ENCODE results near the gene CIZ1. TPM values are rescaled to one million over a fixed set of nuclear protein-coding genes. Genes with fewer than 3 reads are reported as not detected.
A peak's percentile ranks its signal among the peaks of the same experiment; 100 is the strongest.
"Not testable (repeated sequence)": the region's sequence is repeated elsewhere in the genome, so short reads cannot be mapped to it uniquely, and the experiment has no call there.

Gene CIZ1
- total and polyA plus RNA-seq, 8 donors = 56.5 to 87.9 (median 77.4) TPM

- FAIRE-seq (no peak), DNase-seq (peak in 1 of 6 donors; percentile 21), ATAC-seq (no peak)
- Histone ChIP-seq H3K4me1 (no peaks in the 10 kb centered on the region), H3K9me3 (no peaks in the 10 kb centered on the region), H3K36me3 (no peaks in the 10 kb centered on the region), H3K27ac (no peak overlapping the region), H3K27me3 (no peaks in the 10 kb centered on the region), H3K4me3 (no peak overlapping the region)
- WGBS, 2 donors = 69 to 77% methylated on average over 4 of the region's 4 CpGs
- intact Hi-C loops (cut with DNase I) = no loop called here
- TF ChIP-seq CTCF (IDR thresholded peaks at IDR 0.05) = no peak
Observed at GRCh38 chr9:128142061-128142460, 49.3 kb downstream of the CIZ1 start.

- ATAC-seq (no peak), FAIRE-seq (no peak), DNase-seq (peak in 2 of 6 donors; percentile 11 to 21)
- no peaks in the 10 kb centered on the region for H3K9me3 ChIP-seq
- intact Hi-C loops (cut with DNase I) = no loop called here
- no peaks in the 10 kb centered on the region for H3K4me1 ChIP-seq
- TF ChIP-seq CTCF (IDR thresholded peaks at IDR 0.05) = no peak
- no peak overlapping the region for H3K4me3 ChIP-seq
- no peaks in the 10 kb centered on the region for H3K27me3 ChIP-seq
- 88 to 93% methylated on average over 3 of the region's 3 CpGs for WGBS, 2 donors
- H3K27ac ChIP-seq = no peak overlapping the region
- H3K36me3 ChIP-seq = no peaks in the 10 kb centered on the region
Observed at GRCh38 chr9:128141604-128142003, 49.8 kb downstream of the CIZ1 start.

- no peaks in the 10 kb centered on the region for H3K27me3 ChIP-seq
- no peak for TF ChIP-seq CTCF (IDR thresholded peaks at IDR 0.05)
- H3K4me1 ChIP-seq = no peaks in the 10 kb centered on the region
- intact Hi-C loops (cut with DNase I) = no loop called here
- FAIRE-seq (no peak), DNase-seq (peak in 3 of 6 donors; percentile 9 to 21 (median 12)), ATAC-seq (no peak)
- WGBS, 2 donors = 54 to 86% methylated on average over 7 to 8 of the region's 16 CpGs
- H3K9me3 ChIP-seq = no peaks in the 10 kb centered on the region
- no peaks in the 10 kb centered on the region for H3K36me3 ChIP-seq
- H3K4me3 ChIP-seq = no peak overlapping the region
- no peak overlapping the region for H3K27ac ChIP-seq
Observed at GRCh38 chr9:128139621-128140020, 51.8 kb downstream of the CIZ1 start.

GRCh38 chr9:128138001-128138400 is 53.4 kb downstream of the CIZ1 start:
- intact Hi-C loops (cut with DNase I) = no loop called here
- 82 to 88% methylated on average over 3 of the region's 3 CpGs for WGBS, 2 donors
- TF ChIP-seq CTCF (IDR thresholded peaks at IDR 0.05) = no peak
- H3K27me3 ChIP-seq = no peaks in the 10 kb centered on the region
- no peaks in the 10 kb centered on the region for H3K36me3 ChIP-seq
- H3K27ac ChIP-seq = no peak overlapping the region
- DNase-seq = peak in 2 of 6 donors; percentile 17 to 35
- H3K9me3 ChIP-seq = no peaks in the 10 kb centered on the region
- FAIRE-seq = no peak
- H3K4me1 ChIP-seq = no peaks in the 10 kb centered on the region
- no peak for ATAC-seq
- no peak overlapping the region for H3K4me3 ChIP-seq

- Histone ChIP-seq H3K27me3 (no peaks in the 10 kb centered on the region), H3K27ac (no peak overlapping the region), H3K9me3 (no peaks in the 10 kb centered on the region), H3K4me1 (peaks cover 0 to 2% (median 0%) of the 10 kb centered on the region in 3 donors), H3K36me3 (no peaks in the 10 kb centered on the region), H3K4me3 (no peak overlapping the region)
- intact Hi-C loops (cut with DNase I) = no loop called here
- no peak for TF ChIP-seq CTCF (IDR thresholded peaks at IDR 0.05)
- ATAC-seq (no peak), FAIRE-seq (no peak), DNase-seq (peak in 4 of 6 donors; percentile 9 to 35 (median 14))
- WGBS, 2 donors = 87 to 92% methylated on average over 18 of the region's 18 CpGs
Observed at GRCh38 chr9:128136816-128137793, 54.3 kb downstream of the CIZ1 start.

GRCh38 chr9:128135561-128135960 is 55.8 kb downstream of the CIZ1 start:
- ATAC-seq; H3K9me3 ChIP-seq; FAIRE-seq; H3K27me3 ChIP-seq; H3K27ac ChIP-seq; H3K36me3 ChIP-seq; H3K4me1 ChIP-seq; H3K4me3 ChIP-seq; intact Hi-C loops (cut with DNase I): not testable (repeated sequence)
- WGBS, 2 donors = 83 to 84% methylated on average over 8 of the region's 8 CpGs
- peak in 3 of 6 donors; percentile 2 to 25 (median 17) for DNase-seq

GRCh38 chr9:128132139-128132538 is 59.2 kb downstream of the CIZ1 start:
- H3K36me3 ChIP-seq; intact Hi-C loops (cut with DNase I); H3K9me3 ChIP-seq; FAIRE-seq; H3K4me3 ChIP-seq; H3K4me1 ChIP-seq; H3K27me3 ChIP-seq: not testable (repeated sequence)
- peak in 1 of 4 donors; percentile 9 for ATAC-seq
- DNase-seq = peak in 3 of 6 donors; percentile 18 to 62 (median 21)
- WGBS, 2 donors = 19 to 31% methylated on average over 8 of the region's 8 CpGs
- H3K27ac ChIP-seq = peak overlapping the region in 2 of 4 donors; percentile 33 to 66

Data from pancreas (tissue), 10 donors.